IPS-18c (cell line): ENCODE results near the gene IRF4.
"Not testable (repeated sequence)": the region's sequence is repeated elsewhere in the genome, so short reads cannot be mapped to it uniquely, and the experiment has no call there.

Source experiments
- H3K4me3 ChIP-seq: 2 replicates; pipeline ENCODE4 v1.7.0; 2013; ENCODE audit warnings: low read depth, mild to moderate bottlenecking, low read length, moderate library complexity; ENCODE audit not compliant: insufficient read depth
- H3K9me3 ChIP-seq: one replicate; pipeline ENCODE4 v1.6.1; 2013; ENCODE audit warnings: mild to moderate bottlenecking, low read length, moderate library complexity; ENCODE audit not compliant: control insufficient read depth, insufficient read depth

Gene IRF4

GRCh38 chr6:422433-423054 lies 31.0 kb downstream of the IRF4 start:
- Histone ChIP-seq H3K9me3 (peaks cover 2% of the 10 kb centered on the region), H3K4me3 (no peak overlapping the region)

DNA sequence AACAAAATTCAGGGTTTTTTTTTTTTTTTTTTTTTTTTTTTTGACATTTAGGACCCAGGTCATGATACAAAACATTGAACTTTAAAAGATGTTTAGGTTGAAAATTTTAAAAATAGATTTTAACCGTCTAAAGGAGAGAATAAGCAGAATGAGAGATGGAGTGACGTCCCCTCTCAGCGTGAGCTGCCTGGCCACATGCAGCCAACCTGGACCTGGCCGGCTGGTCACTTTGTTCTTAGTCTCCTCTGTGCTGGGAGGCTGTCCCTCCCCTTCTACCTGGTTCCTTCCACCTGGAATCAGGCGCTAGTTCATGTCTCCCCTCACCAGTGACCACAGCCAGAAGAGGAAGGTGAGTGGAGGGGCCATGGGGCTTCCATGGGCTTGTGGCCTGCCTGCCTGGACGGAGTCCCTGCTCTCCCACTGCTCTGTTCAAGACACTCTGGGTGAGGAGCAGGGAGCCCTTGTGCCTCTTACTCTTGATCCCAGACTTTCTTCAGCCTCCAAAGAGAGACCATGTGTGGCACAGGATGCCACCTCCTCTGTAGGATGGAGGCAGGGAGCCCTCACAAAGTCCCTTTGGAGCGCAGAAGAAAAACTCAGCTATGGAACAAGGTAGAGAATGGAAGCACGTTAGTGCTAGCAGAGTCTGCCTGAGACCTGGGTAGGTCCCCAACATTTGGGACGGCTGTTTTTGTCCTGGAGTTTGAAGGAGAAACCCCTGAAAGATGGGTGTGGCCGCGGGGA lies 31.7 kb downstream of the IRF4 start:
- H3K9me3 ChIP-seq = peaks cover 2% of the 10 kb centered on the region

GRCh38 chr6:423799-424345 lies 32.3 kb downstream of the IRF4 start:
- Histone ChIP-seq H3K9me3 (peaks cover 2% of the 10 kb centered on the region), H3K4me3 (no peak overlapping the region; the same call in 1 of the 2 replicates)

More for the DNA sequence above, 31.7 kb downstream of the IRF4 start:
- H3K4me3 ChIP-seq = no peak overlapping the region

GRCh38 chr6:424741-425417 lies 33.3 kb downstream of the IRF4 start:
- no peak overlapping the region for H3K4me3 ChIP-seq
- peaks cover 2% of the 10 kb centered on the region for H3K9me3 ChIP-seq

- not testable (repeated sequence) for H3K9me3 ChIP-seq, H3K4me3 ChIP-seq
These were observed 33.9 kb downstream of the IRF4 start for GRCh38 chr6:425418-425788.

DNA sequence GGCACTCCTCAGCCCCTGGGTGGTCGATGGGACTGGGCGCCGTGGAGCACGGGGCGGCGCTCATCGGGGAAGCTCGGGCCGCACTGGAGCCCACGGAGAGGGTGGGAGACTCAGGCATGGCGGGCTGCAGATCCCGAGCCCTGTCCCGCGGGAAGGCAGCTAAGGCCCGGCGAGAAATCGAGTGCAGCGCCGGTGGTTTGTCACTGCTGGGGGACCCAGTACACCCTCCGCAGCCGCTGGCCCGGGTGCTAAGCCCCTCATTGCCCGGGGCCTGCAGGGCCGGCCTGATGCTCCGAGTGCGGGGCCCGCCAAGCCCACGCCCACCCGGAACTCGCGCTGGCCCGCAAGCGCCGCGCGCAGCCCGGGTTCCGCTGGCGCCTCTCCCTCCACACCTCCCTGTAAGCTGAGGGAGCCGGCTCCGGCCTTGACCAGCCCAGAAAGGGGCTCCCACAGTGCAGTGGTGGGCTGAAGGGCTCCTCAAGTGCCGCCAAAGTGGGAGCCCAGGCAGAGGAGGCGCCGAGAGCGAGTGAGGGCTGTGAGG lies 34.7 kb downstream of the IRF4 start:
- H3K4me3 ChIP-seq, H3K9me3 ChIP-seq: not testable (repeated sequence)

DNA sequence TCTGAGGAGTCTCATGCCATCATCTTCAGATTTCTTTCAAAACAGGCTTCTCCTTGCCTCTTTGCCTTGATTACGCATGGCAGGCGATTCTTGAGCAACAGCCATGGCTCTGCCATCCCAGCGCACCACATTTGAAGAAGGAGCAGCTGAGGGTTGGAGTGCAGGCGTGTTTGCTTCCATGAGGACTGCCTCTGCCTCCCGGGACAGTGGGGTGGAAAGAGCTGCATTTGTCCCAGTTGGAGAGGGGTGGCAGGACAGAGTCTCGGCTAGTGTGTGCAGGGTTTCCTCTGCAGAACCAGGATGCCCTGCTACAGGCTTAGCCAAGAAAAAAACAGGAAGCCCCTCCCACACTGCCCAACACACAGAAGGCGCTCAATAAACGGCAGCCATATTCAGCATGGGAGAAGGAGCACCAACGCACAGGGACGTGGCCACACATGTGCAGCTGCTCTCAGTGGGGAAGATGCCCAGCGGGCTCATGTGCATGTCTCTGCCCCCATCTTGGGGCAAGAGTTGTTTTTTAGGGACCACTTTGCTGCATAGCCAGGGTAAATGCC lies 36.6 kb downstream of the IRF4 start:
- H3K9me3 ChIP-seq = peaks cover 4% of the 10 kb centered on the region
- no peak overlapping the region for H3K4me3 ChIP-seq

GRCh38 chr6:429515-430121 lies 38.1 kb downstream of the IRF4 start:
- Histone ChIP-seq H3K4me3 (no peak overlapping the region), H3K9me3 (peaks cover 4% of the 10 kb centered on the region)

DNA sequence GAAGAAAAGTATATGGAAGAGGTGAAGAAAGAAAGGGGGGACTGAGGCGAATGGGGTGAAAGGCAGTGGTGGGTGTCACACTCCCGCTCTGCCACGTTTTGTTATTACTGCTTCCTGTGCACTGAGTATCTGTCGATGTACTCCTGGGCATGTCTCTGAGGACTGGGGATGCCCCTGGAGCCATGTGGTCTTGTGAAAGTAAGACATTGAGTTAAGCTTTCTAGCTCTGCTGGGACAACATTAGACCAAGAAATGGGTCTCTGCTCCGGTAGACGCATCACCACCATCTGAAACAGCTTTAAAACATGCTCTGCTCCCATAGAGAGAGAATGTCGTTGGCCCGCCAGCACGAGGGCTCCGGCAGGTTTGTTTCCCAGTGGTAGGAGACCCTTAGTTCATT lies 40.0 kb downstream of the IRF4 start:
- no peak overlapping the region for H3K4me3 ChIP-seq
- peaks cover 6% of the 10 kb centered on the region for H3K9me3 ChIP-seq

DNA sequence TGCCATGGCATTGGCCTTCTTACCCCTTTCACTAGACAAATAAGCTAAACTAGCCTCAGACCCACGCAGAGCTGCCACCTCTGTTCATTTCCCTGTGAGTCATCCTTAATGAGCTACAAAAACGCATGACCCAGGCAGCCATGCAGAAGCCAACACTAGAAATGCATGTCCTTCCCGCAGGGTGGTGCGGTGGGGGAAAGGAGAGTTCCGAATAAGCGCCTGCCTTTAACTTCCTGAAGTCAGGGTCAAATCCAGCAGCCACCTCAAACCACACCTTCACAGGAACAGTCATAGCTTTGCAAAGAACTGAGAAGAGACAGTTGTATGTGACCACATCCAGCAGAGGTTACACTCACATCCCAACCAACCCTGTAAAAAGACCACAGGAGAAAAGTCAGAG lies 40.4 kb downstream of the IRF4 start:
- Histone ChIP-seq H3K4me3 (no peak overlapping the region), H3K9me3 (peaks cover 6% of the 10 kb centered on the region)

GRCh38 chr6:434051-434705 lies 42.6 kb downstream of the IRF4 start:
- Histone ChIP-seq H3K9me3 (peaks cover 4% of the 10 kb centered on the region), H3K4me3 (no peak overlapping the region)

DNA sequence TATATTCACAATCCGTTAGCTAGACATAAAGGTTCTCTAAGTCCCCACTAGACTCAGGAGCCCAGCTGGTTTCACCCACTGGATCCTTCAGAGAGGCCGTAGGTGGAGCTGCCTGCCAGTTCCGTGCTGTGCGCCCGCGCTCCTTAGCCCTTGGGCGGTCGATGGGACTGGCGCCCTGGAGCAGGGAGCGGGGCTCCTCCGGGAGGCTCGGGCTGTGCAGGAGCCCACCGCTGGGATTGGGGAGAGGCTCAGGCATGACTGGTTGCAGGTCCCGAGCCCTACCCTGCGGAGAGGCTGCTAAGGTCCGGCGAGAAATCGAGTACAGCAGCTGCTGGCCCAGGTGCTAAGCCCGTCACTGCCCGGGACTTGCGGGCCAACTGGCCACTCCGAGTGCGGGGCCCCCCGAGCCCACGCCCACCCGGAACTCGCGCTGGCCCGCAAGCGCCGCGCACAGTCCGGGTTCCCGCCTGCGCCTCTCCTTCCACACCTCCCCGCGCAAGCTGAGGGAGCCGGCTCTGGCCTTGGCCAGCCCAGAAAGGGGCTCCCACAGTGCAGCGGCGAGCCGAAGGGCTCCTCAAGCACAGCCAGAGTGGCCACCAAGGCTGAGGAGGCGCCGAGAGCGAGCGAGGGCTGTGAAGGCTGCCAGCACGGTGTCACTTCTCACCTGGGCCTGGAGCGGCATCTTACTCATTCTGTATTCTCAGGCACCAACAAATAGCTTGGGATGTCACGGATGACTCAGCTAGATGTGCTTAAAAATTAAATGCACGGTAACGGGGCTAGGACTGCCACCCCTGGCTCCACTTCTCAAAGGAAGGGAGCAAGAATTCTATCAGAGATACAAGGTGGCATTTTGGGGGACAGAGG lies 44.1 kb downstream of the IRF4 start:
- Histone ChIP-seq H3K9me3 (peaks cover 2% of the 10 kb centered on the region), H3K4me3 (no peak overlapping the region)

DNA sequence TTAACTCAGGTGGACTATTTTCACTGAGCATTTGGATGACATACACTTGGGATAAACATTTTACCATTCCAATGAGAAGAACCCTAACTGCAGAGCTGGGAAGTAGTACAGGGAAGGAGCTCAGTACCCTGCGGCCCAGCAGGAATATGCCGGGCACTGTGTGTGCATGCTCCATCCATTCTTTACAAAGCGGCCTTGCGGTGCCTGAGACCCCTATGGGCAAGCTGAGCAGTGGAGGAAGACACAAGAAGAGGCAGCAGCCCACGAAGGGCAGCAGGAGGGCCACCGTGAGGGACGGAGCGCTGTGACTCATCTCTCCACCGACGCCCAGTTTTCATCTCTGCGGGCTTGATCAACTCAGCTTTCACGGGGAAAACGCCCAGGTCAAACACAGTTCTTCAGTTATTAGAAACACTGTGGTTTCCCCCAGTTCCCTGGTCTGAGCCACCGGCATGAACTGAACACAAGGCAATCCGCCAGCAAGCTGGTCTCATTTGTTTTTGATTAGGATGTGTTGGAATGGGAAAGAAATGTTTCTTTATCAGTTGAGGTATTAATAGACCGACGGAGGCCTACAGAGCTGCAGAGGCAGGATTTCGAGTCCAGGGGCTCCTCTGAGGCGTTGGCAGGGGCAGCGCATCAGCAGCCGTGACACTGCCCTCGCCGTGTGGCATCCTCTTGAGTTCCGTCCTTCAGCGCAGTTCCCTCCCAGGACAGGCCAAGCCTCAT lies 44.9 kb downstream of the IRF4 start:
- peaks cover 2% of the 10 kb centered on the region for H3K9me3 ChIP-seq
- H3K4me3 ChIP-seq = no peak overlapping the region

DNA sequence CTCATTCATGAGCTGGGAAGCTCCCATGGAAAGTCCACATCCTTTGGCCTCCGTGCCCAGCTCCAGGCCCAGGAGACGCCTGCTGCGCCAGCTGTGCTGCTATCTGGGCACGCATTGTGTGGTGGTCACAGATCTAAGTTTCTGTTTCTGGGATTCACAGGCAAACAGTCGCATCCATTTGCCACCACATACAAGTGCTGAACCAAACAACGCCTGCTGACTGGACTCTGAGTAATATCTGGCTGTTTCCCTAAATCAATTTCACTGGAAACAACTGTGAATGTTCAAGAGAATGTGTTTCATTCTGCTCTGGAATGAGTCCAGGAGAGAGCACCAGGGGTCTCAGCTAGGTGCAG lies 45.5 kb downstream of the IRF4 start:
- Histone ChIP-seq H3K9me3 (peaks cover 2% of the 10 kb centered on the region), H3K4me3 (no peak overlapping the region)

- H3K9me3 ChIP-seq = peaks cover 2% of the 10 kb centered on the region
These were observed 47.1 kb downstream of the IRF4 start for GRCh38 chr6:438634-439170.

More at GRCh38 chr6:438634-439170, 47.1 kb downstream of the IRF4 start:
- no peak overlapping the region for H3K4me3 ChIP-seq
